Measurements from ENCODE around the gene ABCD4.

Gene ABCD4

GRCh38 chr14:74249433-74250375 is 53.0 kb downstream of the ABCD4 start:
- TF ChIP-seq CTCF (IDR thresholded peaks at IDR 0.05; ENCODE audit: low read depth, low read length): no peak
- peaks cover 86% of the 10 kb centered on the region for H3K27me3 ChIP-seq

GRCh38 chr14:74248017-74248416 is 54.7 kb downstream of the ABCD4 start:
- DNase-seq: no peak
- H3K27me3 ChIP-seq: peaks cover 86% of the 10 kb centered on the region
- no peaks in the 10 kb centered on the region for H3K36me3 ChIP-seq
- no peaks in the 10 kb centered on the region for H3K4me1 ChIP-seq
- H3K4me3 ChIP-seq (ENCODE audit: low read depth, low read length): no peak overlapping the region
- TF ChIP-seq CTCF (IDR thresholded peaks at IDR 0.05; ENCODE audit: low read depth, low read length): no peak
- no peaks in the 10 kb centered on the region for H3K9me3 ChIP-seq

More at GRCh38 chr14:74249433-74250375, 53.0 kb downstream of the ABCD4 start:
- Histone ChIP-seq H3K36me3 (no peaks in the 10 kb centered on the region), H3K9me3 (no peaks in the 10 kb centered on the region), H3K4me1 (no peaks in the 10 kb centered on the region), H3K4me3 (ENCODE audit: low read depth, low read length) (no peak overlapping the region)
- no peak for DNase-seq

GRCh38 chr14:74246542-74246941 is 56.2 kb downstream of the ABCD4 start:
- Histone ChIP-seq H3K27me3 (peaks cover 87% of the 10 kb centered on the region), H3K9me3 (no peaks in the 10 kb centered on the region), H3K4me3 (ENCODE audit: low read depth, low read length) (no peak overlapping the region), H3K36me3 (no peaks in the 10 kb centered on the region), H3K4me1 (no peaks in the 10 kb centered on the region)
- no peak for TF ChIP-seq CTCF (IDR thresholded peaks at IDR 0.05; ENCODE audit: low read depth, low read length)
- DNase-seq: no peak

GRCh38 chr14:74245292-74245691 is 57.4 kb downstream of the ABCD4 start:
- TF ChIP-seq CTCF (IDR thresholded peaks at IDR 0.05; ENCODE audit: low read depth, low read length): no peak
- Histone ChIP-seq H3K9me3 (no peaks in the 10 kb centered on the region), H3K27me3 (peaks cover 93% of the 10 kb centered on the region), H3K4me3 (ENCODE audit: low read depth, low read length) (no peak overlapping the region), H3K4me1 (no peaks in the 10 kb centered on the region), H3K36me3 (no peaks in the 10 kb centered on the region)
- no peak for DNase-seq

- Histone ChIP-seq H3K36me3 (no peaks in the 10 kb centered on the region), H3K9me3 (no peaks in the 10 kb centered on the region), H3K4me3 (ENCODE audit: low read depth, low read length) (no peak overlapping the region), H3K4me1 (no peaks in the 10 kb centered on the region), H3K27me3 (peaks cover 97% of the 10 kb centered on the region)
- no peak; the same call in 1 of the 2 replicates for TF ChIP-seq CTCF (IDR thresholded peaks at IDR 0.05; ENCODE audit: low read depth, low read length)
- DNase-seq: no peak
These were observed 58.6 kb downstream of the ABCD4 start for GRCh38 chr14:74244115-74244514.

GRCh38 chr14:74243051-74243450 is 59.7 kb downstream of the ABCD4 start:
- no peaks in the 10 kb centered on the region for H3K4me1 ChIP-seq
- H3K9me3 ChIP-seq: no peaks in the 10 kb centered on the region
- H3K4me3 ChIP-seq (ENCODE audit: low read depth, low read length): no peak overlapping the region
- H3K36me3 ChIP-seq: no peaks in the 10 kb centered on the region
- no peak for TF ChIP-seq CTCF (IDR thresholded peaks at IDR 0.05; ENCODE audit: low read depth, low read length)
- H3K27me3 ChIP-seq: peaks cover 99% of the 10 kb centered on the region
- DNase-seq: no peak

Data from BE2C (cell line).